Colon (tissue), 2 donors: Measurements from ENCODE around the gene LEF1.

ENCODE experiments used
- FAIRE-seq: peaks from 2 replicates; lab custom pipeline; 2012; peaks lifted over from hg19 to GRCh38; lab: Jason Lieb, UNC
- donor health status: control.
- donor health status: control.

The LEF1 gene

GRCh38 chr4:108174856-108175255 lies 6.1 kb upstream of the LEF1 start:
- no peak for FAIRE-seq

DNA sequence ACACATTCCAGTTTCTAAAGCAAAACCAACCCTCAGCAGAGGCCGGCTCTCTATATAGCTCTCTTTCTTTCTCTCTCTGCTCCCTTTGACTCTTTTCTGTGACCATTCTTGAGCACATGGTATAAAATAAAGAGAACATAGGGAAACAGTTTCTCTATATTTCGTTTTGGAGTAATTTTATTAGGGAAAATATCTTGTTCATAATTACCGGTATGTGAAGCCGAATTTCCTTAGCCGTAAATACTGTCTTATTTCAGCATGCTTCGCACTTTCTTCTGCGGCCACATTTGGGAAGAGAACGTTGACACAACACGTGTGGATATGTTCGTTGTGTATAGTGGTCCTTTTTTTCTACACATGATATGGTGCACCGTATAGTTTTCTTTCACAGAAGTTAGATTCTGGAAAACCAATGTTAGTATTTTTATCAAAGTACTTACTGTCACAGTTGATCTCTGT lies 4.9 kb upstream of the LEF1 start:
- FAIRE-seq, result no peak

DNA sequence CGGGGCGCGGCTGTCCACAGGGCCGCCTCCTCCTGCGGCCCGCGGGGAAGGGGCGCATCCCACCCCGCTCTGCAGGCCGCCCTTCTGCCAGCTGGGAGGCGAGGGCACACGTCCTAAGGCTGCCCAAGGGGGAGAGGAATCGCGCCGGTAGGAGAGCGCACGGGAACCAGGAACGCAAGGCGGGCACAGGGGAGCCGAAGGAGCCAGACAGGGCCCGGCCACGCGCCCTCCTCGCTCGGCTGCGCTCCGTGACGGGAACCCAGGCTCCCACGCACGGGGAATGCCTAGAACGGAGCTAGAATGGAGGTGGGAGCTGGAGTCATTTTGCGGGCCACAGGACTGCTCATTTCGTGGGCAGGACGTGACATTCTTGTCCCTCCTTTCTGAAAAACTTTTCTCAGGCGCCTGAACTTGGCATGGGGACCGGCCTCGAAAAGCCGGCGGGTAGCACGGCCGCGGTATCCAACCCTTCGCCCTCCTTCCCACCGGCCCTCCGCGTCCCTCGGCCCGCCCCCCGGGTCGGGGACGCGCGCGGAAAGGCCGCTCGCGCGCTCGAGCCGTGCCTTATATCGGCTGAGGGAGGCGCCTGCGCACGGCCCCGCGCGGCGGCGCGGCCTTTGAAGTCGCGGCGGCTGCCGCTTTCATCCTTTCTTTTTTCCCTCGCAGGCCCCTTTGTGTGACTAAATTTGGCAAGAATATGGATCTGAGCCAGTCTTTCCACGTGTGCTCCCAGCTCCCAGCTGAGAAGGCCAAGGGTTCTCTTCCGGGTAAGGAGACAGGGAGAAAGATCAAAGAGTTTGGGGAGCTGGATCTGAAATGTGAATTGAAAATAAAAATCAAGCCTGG lies 4.2 kb upstream of the LEF1 start:
- FAIRE-seq, result no peak

GRCh38 chr4:108172231-108172752 lies 3.6 kb upstream of the LEF1 start:
- FAIRE-seq, result no peak

GRCh38 chr4:108171339-108172230 lies 2.9 kb upstream of the LEF1 start:
- FAIRE-seq, result no peak

GRCh38 chr4:108170631-108171338 lies 2.1 kb upstream of the LEF1 start:
- FAIRE-seq, result no peak

- no peak for FAIRE-seq
Measured at GRCh38 chr4:108169664-108170063, 932 bp upstream of the LEF1 start.

- FAIRE-seq, result no peak
Measured at GRCh38 chr4:108168160-108168670, 517 bp downstream of the LEF1 start.

GRCh38 chr4:108166441-108167315 lies 2.1 kb downstream of the LEF1 start:
- no peak for FAIRE-seq

DNA sequence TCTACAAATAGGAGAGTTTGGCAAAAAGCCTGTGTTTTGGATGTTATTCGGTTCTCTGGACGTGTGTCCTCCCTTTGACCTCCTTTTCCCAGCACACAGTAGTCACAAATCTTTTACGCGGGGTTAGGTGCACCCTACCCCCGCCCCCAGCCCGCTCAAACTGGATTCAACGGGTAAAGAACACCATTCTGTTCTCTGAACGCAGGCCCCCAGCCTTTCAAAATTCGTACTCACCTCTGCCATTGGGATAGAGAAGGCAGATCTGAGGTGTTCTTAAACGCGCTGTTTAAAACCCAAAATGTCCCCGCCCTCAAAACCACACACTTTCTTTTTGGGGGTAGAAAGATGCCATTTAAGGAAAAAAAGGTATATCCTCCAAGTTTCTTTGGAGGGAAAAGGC lies 2.7 kb downstream of the LEF1 start:
- no peak for FAIRE-seq

DNA sequence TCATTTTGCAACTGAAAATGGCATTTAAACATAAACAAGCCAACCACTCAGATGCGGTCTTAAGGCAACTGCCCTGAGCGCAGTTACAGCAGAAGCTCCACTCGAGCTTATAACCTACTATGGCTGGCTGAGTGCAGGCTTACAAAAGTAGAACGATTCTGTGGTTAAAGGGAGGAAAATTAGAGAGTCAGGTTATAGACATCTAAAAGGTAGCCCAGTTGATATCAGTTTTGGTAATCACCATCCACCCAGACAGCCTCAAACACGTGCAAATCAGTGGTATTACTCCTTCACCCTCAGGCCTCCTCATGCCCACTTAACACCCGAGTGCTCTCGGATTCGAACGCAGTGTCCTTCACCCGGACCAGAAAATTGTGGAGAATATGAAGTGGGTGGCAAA lies 3.1 kb downstream of the LEF1 start:
- no peak for FAIRE-seq

DNA sequence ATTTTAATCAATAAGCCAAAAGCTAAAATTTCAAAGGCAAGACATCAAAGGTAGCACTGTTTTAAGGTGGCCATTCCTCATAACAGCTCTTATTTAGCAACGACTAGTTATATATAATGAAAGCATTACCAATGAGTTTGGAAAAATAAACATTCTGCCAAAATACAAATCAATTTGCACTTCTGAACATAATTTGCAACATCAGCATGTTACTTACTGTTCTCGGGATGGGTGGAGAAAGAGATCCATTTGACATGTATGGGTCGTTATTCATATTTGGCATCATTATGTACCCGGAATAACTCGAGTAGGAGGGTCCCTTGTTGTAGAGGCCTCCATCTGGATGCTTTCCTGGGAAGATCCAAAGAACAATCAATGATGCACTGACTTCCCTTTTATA lies 5.4 kb downstream of the LEF1 start:
- FAIRE-seq, result no peak

- FAIRE-seq, result no peak
Measured at GRCh38 chr4:108160741-108161352, 7.9 kb downstream of the LEF1 start.

DNA sequence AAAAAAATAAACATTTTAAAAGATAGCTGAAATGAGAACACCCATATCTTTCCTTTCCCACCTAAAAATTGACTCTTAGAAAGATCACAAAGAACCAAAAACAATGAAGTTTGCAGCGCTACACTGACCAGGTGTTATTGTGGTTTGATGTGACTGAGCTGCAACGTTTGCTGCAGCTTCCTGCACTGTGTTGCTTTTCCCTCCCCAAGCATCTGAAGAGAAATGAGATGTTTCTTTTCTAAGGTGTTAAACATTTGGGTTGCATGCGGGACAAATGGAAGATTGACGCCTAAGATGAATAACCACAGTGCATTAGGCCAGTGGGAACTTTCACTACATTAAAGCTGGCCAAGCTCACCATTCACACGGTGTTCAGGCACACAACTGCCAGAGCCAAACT lies 8.9 kb downstream of the LEF1 start:
- no peak for FAIRE-seq

DNA sequence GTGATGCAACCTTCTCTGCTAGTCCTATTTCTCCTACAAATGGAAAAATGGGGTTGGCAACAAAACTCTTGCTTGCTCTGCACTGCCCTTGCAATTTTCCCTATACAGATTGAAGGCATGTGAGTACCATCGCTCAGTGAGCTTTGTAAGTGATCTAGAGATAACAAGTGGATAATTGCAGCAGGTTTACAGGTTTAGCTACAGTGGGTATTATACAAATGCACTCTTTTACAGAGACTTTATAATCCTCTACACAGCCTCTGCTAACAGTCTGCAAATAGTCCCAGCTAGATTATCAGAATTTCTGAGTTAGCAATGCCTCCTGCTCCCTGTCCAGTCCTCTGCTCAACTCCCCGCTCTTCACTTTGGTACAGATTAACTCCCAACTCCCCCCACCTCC lies 11.1 kb downstream of the LEF1 start:
- FAIRE-seq, result no peak

DNA sequence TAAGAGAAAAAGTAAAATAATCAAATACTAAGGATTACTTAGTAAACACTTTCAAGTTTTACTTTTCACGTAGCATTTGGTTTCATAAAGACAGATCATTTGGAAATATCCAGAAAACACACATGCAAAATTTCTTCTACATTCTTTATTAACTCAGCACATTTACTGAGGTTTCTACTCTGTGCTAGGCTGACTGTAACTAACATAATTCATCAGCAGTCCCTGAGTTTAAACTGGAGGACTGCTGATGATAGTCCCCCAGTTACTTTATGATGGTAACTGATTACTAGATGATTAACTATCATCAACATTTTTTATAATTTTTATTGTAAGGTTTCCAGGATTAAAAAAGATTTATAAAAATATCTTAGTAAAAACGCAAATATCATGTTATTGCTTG lies 12.3 kb downstream of the LEF1 start:
- FAIRE-seq, result no peak

DNA sequence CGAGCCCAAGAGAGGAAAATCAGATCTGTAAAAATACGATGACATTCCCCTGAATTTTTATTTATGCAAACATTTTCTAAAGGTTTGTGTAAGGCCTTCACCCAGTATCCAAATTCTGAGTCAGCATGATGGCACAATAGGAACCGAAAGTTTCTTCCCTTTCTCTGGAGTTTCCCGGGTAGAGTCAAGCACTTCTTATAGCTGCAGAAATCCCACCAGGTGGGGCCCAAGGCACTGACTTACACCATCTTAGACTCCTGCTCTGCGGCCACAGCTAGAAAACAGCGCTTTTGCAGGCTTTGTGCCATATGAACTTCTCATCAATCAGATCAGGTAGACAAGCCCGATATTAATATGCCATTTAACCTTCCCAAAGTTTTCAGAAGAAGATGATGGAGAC lies 13.4 kb downstream of the LEF1 start:
- FAIRE-seq, result no peak

GRCh38 chr4:108152980-108153379 lies 15.8 kb downstream of the LEF1 start:
- FAIRE-seq, result no peak

DNA sequence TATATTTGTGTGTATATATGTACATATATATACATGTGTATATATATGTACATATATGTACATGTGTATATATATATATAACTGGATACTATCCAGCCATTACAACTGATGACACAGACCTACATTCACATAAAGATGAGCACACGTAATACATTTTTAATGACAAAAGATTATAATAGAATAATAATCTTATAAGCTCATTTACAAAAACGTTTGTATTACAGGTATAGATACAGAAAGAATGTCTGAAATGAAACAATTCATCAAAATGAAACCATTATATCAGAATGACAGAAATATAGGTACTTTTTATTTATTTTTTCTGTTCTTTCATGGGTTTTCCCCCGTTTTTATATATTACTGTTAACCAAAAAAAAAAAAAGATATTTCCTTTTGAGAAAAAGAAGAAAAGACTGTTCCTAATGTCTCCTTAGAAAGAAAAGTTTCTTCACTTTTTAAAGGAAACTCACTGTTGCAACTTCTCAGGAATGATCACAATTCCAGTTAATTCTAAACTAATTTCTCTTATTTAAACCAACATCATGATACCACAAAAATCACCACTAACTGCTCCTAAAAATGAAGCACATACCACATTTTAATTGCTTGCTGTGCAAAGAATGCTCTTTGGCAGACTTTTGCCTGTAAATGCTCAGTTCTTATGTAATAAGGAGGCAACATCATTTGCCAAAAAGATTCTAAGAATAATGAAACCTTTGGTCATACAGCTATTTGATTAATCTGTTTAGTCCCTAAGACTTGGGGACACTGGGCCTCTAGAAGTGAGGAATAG lies 18.9 kb downstream of the LEF1 start:
- peak; percentile 10 for FAIRE-seq

DNA sequence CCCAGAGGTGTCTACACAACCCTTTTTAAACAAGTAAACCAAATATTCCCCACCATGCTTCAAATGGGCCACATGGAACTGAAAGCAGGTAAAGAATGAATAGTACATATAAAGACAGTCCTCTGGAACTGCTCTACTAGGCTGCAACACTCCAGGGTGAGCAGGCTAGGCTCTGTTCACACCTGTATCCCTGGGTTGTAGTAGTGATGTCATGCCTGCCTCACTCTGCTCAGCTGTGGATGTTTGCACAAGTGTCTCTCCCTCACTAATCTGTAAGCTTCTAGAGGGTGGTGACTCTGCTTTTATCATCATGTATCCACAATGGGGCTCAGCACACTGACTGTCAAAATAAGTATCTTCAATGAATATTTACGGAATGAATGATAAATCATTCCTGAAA lies 20.4 kb downstream of the LEF1 start:
- FAIRE-seq, result no peak
